Neural cell (in vitro differentiated cells): ENCODE data around the gene IFITM2. TPM values are rescaled to one million over a fixed set of nuclear protein-coding genes. Genes with fewer than 3 reads are reported as not detected.

Experiments used
- H2AFZ ChIP-seq: fragments of 200-600, 300-800 bp; sonication (generic), shearing (Covaris generic); 2 replicates; pipeline ENCODE4 v1.6.0; 2014; ENCODE audit warnings: low read depth, mild to moderate bottlenecking, antibody characterized with exemption, low read length, moderate library complexity
- H3F3A ChIP-seq: fragments of 200-600 bp; shearing (Covaris generic); 2 replicates; pipeline ENCODE4 v1.6.1; 2016; ENCODE audit warnings: mild to moderate bottlenecking, moderate library complexity, mixed read lengths, antibody characterized with exemption, low read length; ENCODE audit not compliant: insufficient read depth, poor library complexity, severe bottlenecking
- H3K27ac ChIP-seq: fragments of 200-600, 300-800 bp; sonication (generic), shearing (Covaris generic); 2 replicates; pipeline ENCODE4 v1.5.1; 2014; ENCODE audit warnings: mild to moderate bottlenecking, low read length, moderate library complexity
- H3K27me3 ChIP-seq: fragments of 300-800, 200-600 bp; sonication (generic), shearing (Covaris generic); 2 replicates; pipeline ENCODE4 v1.6.0; 2014; ENCODE audit warnings: mild to moderate bottlenecking, low read depth, low read length, moderate library complexity; ENCODE audit not compliant: insufficient read depth
- H3K36me3 ChIP-seq: fragments of 300-800, 200-600 bp; sonication (generic), shearing (Covaris generic); 2 replicates; pipeline ENCODE4 v1.5.1; 2014; ENCODE audit warnings: mild to moderate bottlenecking, antibody characterized with exemption, low read length, moderate library complexity; ENCODE audit not compliant: insufficient read depth
- H3K4me2 ChIP-seq: fragments of 300-800, 200-600 bp; sonication (generic), shearing (Covaris generic); 2 replicates; pipeline ENCODE4 v1.6.0; 2014; ENCODE audit warnings: mild to moderate bottlenecking, low read length
- H3K4me3 ChIP-seq: fragments of 300-800, 200-600 bp; sonication (generic), shearing (Covaris generic); 2 replicates; pipeline ENCODE4 v1.5.1; 2014; ENCODE audit warnings: mild to moderate bottlenecking, low read length, moderate library complexity
- H3K79me2 ChIP-seq: fragments of 200-600 bp; shearing (Covaris generic); replicated peaks from 2 replicates; pipeline ENCODE4 v1.6.0; 2014; ENCODE audit warnings: mild to moderate bottlenecking, low read length, moderate library complexity; ENCODE audit not compliant: insufficient read depth
- H3K9ac ChIP-seq: fragments of 300-800, 200-600 bp; sonication (generic), shearing (Covaris generic); 2 replicates; pipeline ENCODE4 v1.6.1; 2016; ENCODE audit warnings: mild to moderate bottlenecking, low read length, mixed read lengths
- H3K9me2 ChIP-seq: fragments of 200-600 bp; shearing (Covaris generic); 2 replicates; pipeline ENCODE4 v1.6.1; 2016; ENCODE audit warnings: mild to moderate bottlenecking, low read length, mixed read lengths; ENCODE audit not compliant: insufficient read depth
- H3K9me3 ChIP-seq: fragments of 200-600, 300-800 bp; sonication (generic), shearing (Covaris generic); 2 replicates; pipeline ENCODE4 v1.6.1; 2016; ENCODE audit warnings: mild to moderate bottlenecking, mixed run types, low read length, moderate library complexity, mixed read lengths
- H4K20me1 ChIP-seq: fragments of 200-600 bp; shearing (Covaris generic); 2 replicates; pipeline ENCODE4 v1.6.1; 2016; ENCODE audit warnings: mild to moderate bottlenecking, mixed run types; ENCODE audit not compliant: insufficient read depth
- EP300 ChIP-seq: fragments of 450-650 bp; conservative IDR thresholded peaks from 2 replicates; pipeline ENCODE4 v1.6.1; 2014; ENCODE audit warnings: antibody characterized with exemption, mild to moderate bottlenecking, moderate library complexity; ENCODE audit not compliant: poor library complexity, severe bottlenecking
- EZH2 ChIP-seq: fragments of 200-600, 300-800 bp; shearing (Covaris generic), sonication (generic); IDR thresholded peaks from 2 replicates; pipeline ENCODE4 v1.6.1; 2014; ENCODE audit warnings: antibody characterized with exemption, low read length, borderline replicate concordance, mild to moderate bottlenecking; ENCODE audit not compliant: insufficient read depth, poor library complexity, severe bottlenecking
- MXI1 ChIP-seq: fragments of 450-650 bp; conservative IDR thresholded peaks from 2 replicates; pipeline ENCODE4 v1.6.1; 2014; ENCODE audit warnings: antibody characterized with exemption, mild to moderate bottlenecking; ENCODE audit not compliant: poor library complexity, severe bottlenecking
- POLR2AphosphoS5 ChIP-seq: IDR thresholded peaks from 2 replicates; pipeline ENCODE4 v1.6.1; 2012
- RAD21 ChIP-seq: fragments of 450-650 bp; conservative IDR thresholded peaks from 2 replicates; pipeline ENCODE4 v1.6.1; 2014; ENCODE audit warnings: antibody characterized with exemption, mild to moderate bottlenecking, moderate library complexity
- REST ChIP-seq: IDR thresholded peaks from 2 replicates; pipeline ENCODE4 v1.6.1; 2012; ENCODE audit warnings: borderline replicate concordance
- SMC3 ChIP-seq: fragments of 450-650 bp; conservative IDR thresholded peaks from 2 replicates; pipeline ENCODE4 v1.6.1; 2014; ENCODE audit warnings: antibody characterized with exemption, mild to moderate bottlenecking, moderate library complexity; ENCODE audit not compliant: poor library complexity
- TAF1 ChIP-seq: IDR thresholded peaks from 2 replicates; pipeline ENCODE4 v1.6.1; 2012; ENCODE audit warnings: low read depth
- polyA plus RNA-seq: library from polyadenylated mRNA; depleted of rRNA; stranded (reverse); fragments of >200 nt; gene quantifications from 2 replicates; pipeline ENCODE4 v1.2.3, GENCODE V29; 2014
- TF ChIP-seq, protein P1 (sequence below): fragments of 450-650 bp; IDR thresholded peaks from 2 replicates; pipeline ENCODE4 v1.5.1; 2014; ENCODE audit warnings: antibody characterized with exemption, mild to moderate bottlenecking, moderate library complexity; ENCODE audit not compliant: poor library complexity, severe bottlenecking

The IFITM2 gene
- polyA plus RNA-seq, 1 donor from 2014 or later, result not detected

DNA sequence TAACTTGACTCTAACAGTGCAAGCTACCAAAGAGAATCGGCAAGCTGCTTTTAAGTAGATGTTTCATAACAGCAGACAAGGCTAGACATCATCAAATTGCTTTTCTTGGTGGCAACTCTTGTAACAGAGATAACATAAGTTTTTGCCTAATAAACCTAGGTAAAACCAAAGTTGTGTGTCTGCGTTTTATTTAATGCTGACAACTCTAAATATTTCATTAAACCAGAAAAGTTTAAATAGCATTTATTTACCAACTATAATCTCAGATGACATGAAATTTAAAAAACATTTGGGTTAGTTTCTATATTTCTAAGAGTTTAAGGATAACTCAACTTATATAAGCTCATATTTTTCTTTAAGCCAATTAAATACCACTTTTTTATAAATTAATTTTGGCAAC, 32.3 kb downstream of the IFITM2 start:
- Histone ChIP-seq H3K9ac (no peak overlapping the region), H3K36me3 (no peaks in the 10 kb centered on the region), H4K20me1 (no peaks in the 10 kb centered on the region), H3K4me2 (no peak overlapping the region), H3K4me3 (no peak overlapping the region), H3K27me3 (no peaks in the 10 kb centered on the region), H2AFZ (no peak overlapping the region), H3K79me2 (no peaks in the 10 kb centered on the region), H3K9me3 (no peaks in the 10 kb centered on the region), H3K9me2 (no peaks in the 10 kb centered on the region), H3F3A (no peaks in the 10 kb centered on the region), H3K27ac (no peak overlapping the region)
- no peak for TF ChIP-seq SMC3
- no peak for TF ChIP-seq POLR2AphosphoS5
- TF ChIP-seq MXI1, result no peak
- no peak for TF ChIP-seq EZH2
- no peak for TF ChIP-seq RAD21
- no peak for TF ChIP-seq TAF1

DNA sequence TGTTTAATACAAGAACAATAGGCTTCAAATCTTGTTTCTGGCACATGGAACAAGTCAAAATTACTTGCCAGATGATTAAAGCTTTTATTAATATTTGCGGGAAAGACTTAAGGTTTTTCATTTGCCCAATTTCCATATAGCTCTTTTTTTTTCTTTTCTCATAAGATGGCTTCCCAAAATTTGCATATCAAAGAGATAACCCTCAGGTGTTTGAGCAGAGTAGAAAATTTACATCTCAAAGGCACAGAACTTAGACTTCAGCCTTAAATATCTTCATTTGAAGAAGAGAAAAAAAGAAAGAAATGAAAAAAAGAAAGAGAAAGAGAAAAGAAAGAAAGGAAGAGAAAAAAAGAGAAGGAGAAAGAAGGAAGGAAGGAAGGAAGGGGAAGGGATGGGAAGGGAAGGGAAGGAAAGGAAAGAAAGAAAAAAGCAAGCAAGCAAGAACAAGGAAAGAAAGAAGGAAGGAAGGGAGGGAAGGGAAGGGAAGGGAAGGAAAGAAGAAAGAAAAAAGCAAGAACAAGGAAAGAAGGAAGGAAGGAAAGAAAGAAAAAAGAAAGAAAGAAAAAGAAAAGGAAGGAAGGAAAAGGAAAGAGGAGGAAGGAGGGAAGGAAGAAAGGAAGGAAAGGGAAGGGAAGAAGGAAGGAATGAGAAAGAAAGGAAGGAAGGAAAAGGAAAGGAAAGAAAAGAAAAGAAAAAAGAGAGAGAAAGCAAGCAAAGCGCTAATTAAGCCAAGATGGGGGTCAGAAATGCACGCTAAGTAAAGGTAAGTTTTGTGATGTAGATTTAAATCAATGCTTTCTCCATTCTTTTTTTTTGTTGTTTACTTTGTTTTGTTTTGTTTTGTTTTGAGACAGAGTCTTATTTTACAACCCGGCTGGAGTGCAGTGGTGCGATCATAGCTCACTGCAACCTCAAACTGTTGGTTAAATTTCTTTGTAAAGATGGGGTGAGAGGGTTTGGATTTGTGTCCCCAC, 33.2 kb downstream of the IFITM2 start:
- Histone ChIP-seq H2AFZ (no peak overlapping the region), H3K27me3 (no peaks in the 10 kb centered on the region), H3F3A (no peaks in the 10 kb centered on the region), H3K9me3 (no peaks in the 10 kb centered on the region), H3K4me3 (no peak overlapping the region), H3K9ac (no peak overlapping the region), H3K9me2 (no peaks in the 10 kb centered on the region), H3K27ac (no peak overlapping the region), H4K20me1 (no peaks in the 10 kb centered on the region), H3K4me2 (no peak overlapping the region), H3K79me2 (no peaks in the 10 kb centered on the region), H3K36me3 (no peaks in the 10 kb centered on the region)
- TF ChIP-seq, protein P1, sequence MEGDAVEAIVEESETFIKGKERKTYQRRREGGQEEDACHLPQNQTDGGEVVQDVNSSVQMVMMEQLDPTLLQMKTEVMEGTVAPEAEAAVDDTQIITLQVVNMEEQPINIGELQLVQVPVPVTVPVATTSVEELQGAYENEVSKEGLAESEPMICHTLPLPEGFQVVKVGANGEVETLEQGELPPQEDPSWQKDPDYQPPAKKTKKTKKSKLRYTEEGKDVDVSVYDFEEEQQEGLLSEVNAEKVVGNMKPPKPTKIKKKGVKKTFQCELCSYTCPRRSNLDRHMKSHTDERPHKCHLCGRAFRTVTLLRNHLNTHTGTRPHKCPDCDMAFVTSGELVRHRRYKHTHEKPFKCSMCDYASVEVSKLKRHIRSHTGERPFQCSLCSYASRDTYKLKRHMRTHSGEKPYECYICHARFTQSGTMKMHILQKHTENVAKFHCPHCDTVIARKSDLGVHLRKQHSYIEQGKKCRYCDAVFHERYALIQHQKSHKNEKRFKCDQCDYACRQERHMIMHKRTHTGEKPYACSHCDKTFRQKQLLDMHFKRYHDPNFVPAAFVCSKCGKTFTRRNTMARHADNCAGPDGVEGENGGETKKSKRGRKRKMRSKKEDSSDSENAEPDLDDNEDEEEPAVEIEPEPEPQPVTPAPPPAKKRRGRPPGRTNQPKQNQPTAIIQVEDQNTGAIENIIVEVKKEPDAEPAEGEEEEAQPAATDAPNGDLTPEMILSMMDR, result no peak
- TF ChIP-seq POLR2AphosphoS5 (no peak), EP300 (no peak), REST (no peak), MXI1 (no peak), TAF1 (no peak), RAD21 (no peak), EZH2 (no peak), SMC3 (no peak)
